HG02943 (cell line): ENCODE measurements around the gene RIMS4.

Experiments used
- ATAC-seq: cut with Tn5 transposase; IDR thresholded peaks from one replicate; pipeline ENCODE4 v1.9.1; 2021; ENCODE audit warnings: mild to moderate bottlenecking, low read depth, moderate library complexity; ENCODE audit not compliant: unreplicated experiment

Gene RIMS4

GRCh38 chr20:44704551-44704971 is 105.8 kb downstream of the RIMS4 start:
- no peak for ATAC-seq

- no peak for ATAC-seq
These were observed 106.3 kb downstream of the RIMS4 start for GRCh38 chr20:44703956-44704488.

- ATAC-seq, result no peak
These were observed 107.0 kb downstream of the RIMS4 start for GRCh38 chr20:44703183-44703925.

- ATAC-seq, result no peak
These were observed 107.6 kb downstream of the RIMS4 start for GRCh38 chr20:44702776-44703175.

GRCh38 chr20:44701858-44702256 is 108.5 kb downstream of the RIMS4 start:
- ATAC-seq, result no peak
